Measurements from ENCODE around the gene HOTAIR. TPM values are rescaled to one million over a fixed set of nuclear protein-coding genes. Genes with fewer than 3 reads are reported as not detected.
A peak's percentile ranks its signal among the peaks of the same experiment; 100 is the strongest.

The HOTAIR gene
- total RNA-seq, 1 experiment from 2014 or later: not detected

DNA sequence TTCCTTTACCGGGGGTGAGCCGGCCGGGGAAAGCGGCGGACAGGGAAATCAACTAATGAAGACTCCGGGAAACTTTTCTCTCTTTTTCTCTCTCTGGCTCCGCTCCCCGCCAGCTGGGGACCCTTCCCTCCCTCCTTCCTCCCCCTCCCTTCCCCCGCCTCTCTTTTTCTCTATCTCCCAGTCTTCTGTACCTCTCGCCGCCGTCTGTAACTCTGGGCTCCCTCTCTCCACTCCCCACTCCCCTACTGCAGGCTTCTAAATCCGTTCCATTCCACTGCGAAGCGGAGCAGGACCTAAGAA lies 8.7 kb downstream of the HOTAIR start (continued):
- TF ChIP-seq, protein P1, sequence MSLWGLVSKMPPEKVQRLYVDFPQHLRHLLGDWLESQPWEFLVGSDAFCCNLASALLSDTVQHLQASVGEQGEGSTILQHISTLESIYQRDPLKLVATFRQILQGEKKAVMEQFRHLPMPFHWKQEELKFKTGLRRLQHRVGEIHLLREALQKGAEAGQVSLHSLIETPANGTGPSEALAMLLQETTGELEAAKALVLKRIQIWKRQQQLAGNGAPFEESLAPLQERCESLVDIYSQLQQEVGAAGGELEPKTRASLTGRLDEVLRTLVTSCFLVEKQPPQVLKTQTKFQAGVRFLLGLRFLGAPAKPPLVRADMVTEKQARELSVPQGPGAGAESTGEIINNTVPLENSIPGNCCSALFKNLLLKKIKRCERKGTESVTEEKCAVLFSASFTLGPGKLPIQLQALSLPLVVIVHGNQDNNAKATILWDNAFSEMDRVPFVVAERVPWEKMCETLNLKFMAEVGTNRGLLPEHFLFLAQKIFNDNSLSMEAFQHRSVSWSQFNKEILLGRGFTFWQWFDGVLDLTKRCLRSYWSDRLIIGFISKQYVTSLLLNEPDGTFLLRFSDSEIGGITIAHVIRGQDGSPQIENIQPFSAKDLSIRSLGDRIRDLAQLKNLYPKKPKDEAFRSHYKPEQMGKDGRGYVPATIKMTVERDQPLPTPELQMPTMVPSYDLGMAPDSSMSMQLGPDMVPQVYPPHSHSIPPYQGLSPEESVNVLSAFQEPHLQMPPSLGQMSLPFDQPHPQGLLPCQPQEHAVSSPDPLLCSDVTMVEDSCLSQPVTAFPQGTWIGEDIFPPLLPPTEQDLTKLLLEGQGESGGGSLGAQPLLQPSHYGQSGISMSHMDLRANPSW (CRISPR knock-in tag; conservative IDR thresholded peaks at IDR 0.05; ENCODE audit: low read depth): no peak
- TF ChIP-seq, protein P2, sequence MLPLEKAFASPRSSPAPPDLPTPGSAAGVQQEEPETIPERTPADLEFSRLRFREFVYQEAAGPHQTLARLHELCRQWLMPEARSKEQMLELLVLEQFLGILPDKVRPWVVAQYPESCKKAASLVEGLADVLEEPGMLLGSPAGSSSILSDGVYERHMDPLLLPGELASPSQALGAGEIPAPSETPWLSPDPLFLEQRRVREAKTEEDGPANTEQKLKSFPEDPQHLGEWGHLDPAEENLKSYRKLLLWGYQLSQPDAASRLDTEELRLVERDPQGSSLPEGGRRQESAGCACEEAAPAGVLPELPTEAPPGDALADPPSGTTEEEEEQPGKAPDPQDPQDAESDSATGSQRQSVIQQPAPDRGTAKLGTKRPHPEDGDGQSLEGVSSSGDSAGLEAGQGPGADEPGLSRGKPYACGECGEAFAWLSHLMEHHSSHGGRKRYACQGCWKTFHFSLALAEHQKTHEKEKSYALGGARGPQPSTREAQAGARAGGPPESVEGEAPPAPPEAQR (CRISPR knock-in tag; IDR thresholded peaks at IDR 0.05): no peak
- TF ChIP-seq NFYB (CRISPR knock-in tag; conservative IDR thresholded peaks at IDR 0.05; ENCODE audit: low read depth) (no peak), ZNF671 (CRISPR knock-in tag; IDR thresholded peaks at IDR 0.05) (no peak), ATF1 (CRISPR knock-in tag; IDR thresholded peaks at IDR 0.05) (no peak)
- TF ChIP-seq, protein P3, sequence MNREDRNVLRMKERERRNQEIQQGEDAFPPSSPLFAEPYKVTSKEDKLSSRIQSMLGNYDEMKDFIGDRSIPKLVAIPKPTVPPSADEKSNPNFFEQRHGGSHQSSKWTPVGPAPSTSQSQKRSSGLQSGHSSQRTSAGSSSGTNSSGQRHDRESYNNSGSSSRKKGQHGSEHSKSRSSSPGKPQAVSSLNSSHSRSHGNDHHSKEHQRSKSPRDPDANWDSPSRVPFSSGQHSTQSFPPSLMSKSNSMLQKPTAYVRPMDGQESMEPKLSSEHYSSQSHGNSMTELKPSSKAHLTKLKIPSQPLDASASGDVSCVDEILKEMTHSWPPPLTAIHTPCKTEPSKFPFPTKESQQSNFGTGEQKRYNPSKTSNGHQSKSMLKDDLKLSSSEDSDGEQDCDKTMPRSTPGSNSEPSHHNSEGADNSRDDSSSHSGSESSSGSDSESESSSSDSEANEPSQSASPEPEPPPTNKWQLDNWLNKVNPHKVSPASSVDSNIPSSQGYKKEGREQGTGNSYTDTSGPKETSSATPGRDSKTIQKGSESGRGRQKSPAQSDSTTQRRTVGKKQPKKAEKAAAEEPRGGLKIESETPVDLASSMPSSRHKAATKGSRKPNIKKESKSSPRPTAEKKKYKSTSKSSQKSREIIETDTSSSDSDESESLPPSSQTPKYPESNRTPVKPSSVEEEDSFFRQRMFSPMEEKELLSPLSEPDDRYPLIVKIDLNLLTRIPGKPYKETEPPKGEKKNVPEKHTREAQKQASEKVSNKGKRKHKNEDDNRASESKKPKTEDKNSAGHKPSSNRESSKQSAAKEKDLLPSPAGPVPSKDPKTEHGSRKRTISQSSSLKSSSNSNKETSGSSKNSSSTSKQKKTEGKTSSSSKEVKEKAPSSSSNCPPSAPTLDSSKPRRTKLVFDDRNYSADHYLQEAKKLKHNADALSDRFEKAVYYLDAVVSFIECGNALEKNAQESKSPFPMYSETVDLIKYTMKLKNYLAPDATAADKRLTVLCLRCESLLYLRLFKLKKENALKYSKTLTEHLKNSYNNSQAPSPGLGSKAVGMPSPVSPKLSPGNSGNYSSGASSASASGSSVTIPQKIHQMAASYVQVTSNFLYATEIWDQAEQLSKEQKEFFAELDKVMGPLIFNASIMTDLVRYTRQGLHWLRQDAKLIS (CRISPR knock-in tag; IDR thresholded peaks at IDR 0.05; ENCODE audit: borderline replicate concordance): no peak

DNA sequence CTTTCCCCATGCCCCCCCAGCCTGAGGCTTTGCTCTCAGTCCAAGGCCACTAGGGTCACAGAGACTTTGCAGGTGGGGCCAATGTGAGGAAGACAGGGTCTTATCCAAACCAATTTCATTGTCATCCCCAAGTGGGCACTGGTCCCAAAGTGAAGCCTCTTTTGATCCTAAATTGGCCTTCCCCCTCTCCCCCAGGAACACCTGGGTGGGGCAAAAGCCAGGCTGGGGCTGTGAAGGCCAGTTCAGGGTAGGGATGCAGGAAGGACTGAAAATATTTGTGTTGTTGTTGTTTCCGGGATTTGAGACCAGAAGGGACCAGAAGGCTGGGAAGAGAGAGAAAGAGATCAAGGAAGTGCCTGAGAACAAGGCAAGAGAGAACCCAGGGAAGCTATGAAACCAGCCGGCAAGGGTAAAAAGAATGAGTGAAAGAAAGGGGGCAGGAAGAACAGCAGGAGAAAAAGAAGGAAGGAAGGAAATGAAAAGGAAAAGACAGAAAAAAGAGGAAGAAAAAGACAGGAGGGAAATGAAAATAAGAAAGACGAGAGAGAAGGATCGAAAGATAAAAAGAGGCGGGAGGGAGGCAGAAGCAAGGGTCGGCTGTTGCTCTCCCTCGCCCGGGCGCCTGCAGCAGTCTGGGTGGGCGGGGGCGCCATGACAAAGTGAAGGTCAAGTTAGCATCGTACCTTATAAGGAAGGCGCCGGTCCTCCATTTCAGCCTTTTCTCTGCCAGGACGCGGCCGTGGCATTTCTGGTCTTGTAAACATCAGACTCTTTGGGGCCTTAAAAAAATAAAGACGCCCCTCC lies 9.3 kb downstream of the HOTAIR start:
- TF ChIP-seq, protein P4, sequence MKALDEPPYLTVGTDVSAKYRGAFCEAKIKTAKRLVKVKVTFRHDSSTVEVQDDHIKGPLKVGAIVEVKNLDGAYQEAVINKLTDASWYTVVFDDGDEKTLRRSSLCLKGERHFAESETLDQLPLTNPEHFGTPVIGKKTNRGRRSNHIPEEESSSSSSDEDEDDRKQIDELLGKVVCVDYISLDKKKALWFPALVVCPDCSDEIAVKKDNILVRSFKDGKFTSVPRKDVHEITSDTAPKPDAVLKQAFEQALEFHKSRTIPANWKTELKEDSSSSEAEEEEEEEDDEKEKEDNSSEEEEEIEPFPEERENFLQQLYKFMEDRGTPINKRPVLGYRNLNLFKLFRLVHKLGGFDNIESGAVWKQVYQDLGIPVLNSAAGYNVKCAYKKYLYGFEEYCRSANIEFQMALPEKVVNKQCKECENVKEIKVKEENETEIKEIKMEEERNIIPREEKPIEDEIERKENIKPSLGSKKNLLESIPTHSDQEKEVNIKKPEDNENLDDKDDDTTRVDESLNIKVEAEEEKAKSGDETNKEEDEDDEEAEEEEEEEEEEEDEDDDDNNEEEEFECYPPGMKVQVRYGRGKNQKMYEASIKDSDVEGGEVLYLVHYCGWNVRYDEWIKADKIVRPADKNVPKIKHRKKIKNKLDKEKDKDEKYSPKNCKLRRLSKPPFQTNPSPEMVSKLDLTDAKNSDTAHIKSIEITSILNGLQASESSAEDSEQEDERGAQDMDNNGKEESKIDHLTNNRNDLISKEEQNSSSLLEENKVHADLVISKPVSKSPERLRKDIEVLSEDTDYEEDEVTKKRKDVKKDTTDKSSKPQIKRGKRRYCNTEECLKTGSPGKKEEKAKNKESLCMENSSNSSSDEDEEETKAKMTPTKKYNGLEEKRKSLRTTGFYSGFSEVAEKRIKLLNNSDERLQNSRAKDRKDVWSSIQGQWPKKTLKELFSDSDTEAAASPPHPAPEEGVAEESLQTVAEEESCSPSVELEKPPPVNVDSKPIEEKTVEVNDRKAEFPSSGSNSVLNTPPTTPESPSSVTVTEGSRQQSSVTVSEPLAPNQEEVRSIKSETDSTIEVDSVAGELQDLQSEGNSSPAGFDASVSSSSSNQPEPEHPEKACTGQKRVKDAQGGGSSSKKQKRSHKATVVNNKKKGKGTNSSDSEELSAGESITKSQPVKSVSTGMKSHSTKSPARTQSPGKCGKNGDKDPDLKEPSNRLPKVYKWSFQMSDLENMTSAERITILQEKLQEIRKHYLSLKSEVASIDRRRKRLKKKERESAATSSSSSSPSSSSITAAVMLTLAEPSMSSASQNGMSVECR (CRISPR knock-in tag; IDR thresholded peaks at IDR 0.05; ENCODE audit: borderline replicate concordance): no peak
- TF ChIP-seq, protein P5, sequence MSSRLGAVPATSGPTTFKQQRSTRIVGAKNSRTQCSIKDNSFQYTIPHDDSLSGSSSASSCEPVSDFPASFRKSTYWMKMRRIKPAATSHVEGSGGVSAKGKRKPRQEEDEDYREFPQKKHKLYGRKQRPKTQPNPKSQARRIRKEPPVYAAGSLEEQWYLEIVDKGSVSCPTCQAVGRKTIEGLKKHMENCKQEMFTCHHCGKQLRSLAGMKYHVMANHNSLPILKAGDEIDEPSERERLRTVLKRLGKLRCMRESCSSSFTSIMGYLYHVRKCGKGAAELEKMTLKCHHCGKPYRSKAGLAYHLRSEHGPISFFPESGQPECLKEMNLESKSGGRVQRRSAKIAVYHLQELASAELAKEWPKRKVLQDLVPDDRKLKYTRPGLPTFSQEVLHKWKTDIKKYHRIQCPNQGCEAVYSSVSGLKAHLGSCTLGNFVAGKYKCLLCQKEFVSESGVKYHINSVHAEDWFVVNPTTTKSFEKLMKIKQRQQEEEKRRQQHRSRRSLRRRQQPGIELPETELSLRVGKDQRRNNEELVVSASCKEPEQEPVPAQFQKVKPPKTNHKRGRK (CRISPR knock-in tag; IDR thresholded peaks at IDR 0.05; ENCODE audit: borderline replicate concordance): peak; percentile 99
- peaks cover 20% of the 10 kb centered on the region for H3K4me1 Mint-ChIP-seq
- peak; percentile 85 for DNase-seq (ENCODE audit: low spot score)
- H3K27me3 Mint-ChIP-seq (ENCODE audit: low read depth): peaks cover 100% of the 10 kb centered on the region
- ChIA-PET POLR2A (interaction anchor here (1.0 kb wide), 1 partner anchor 26 kb away, joined by 3 read pairs; no protein-coding TSS in a partner anchor), CTCF (interaction anchor here (1.1 kb wide), 1 partner anchor 10 kb away, joined by 3 read pairs; no protein-coding TSS in a partner anchor)
- no peak overlapping the region for H3K27ac Mint-ChIP-seq
- peak; percentile 65 for ATAC-seq
- no peaks in the 10 kb centered on the region for H3K9me3 Mint-ChIP-seq
- H3K4me3 Mint-ChIP-seq: peak overlapping the region; percentile 7
- H3K36me3 Mint-ChIP-seq: no peaks in the 10 kb centered on the region

Measured in WTC11 (cell line).